ENCODE measurements around the gene GLI2. TPM values are rescaled to one million over a fixed set of nuclear protein-coding genes. Genes with fewer than 3 reads are reported as not detected.

GLI2 gene
- total RNA-seq, 6 donors from 2014 or later: 0.61 to 8.8 (median 3.3) TPM

DNA sequence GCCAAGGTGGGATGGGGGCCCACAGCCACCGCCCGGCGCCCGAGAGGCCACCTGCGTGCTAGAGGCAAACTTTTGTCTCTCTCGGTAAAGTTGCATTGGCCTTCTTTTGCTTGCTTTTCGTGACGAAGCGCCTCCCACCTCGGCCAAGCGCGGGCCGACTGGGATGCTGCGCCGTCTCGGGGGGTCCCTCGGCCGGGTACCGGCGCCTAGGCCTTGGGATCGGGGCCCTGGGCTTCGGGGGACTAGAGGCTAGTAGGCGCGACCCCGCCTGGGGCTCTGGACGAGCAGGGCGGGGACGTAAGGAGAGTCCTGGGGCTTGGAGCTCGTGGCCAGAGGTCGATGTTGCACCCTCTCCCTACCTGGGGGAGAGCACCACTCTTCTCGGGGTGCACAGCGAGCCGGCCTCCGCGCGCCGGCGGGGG is 545 bp downstream of the GLI2 start:
- peak overlapping the region; percentile 53 to 82 (median 68) for H3K27ac ChIP-seq
- peaks cover 0 to 43% (median 25%) of the 10 kb centered on the region in 4 donors for H3K27me3 ChIP-seq
- peaks cover 22 to 36% (median 30%) of the 10 kb centered on the region in 4 donors for H3K4me1 ChIP-seq
- peak in 1 of 2 donors; percentile 29 for ATAC-seq (ENCODE audit: low FRiP score in 2 of 2)
- H3K4me3 ChIP-seq: peak overlapping the region; percentile 32 to 52 (median 41)
- no peaks in the 10 kb centered on the region for H3K36me3 ChIP-seq
- WGBS, 2 donors: 2 to 7% methylated on average over 9 to 26 of the region's 38 CpGs
- peak in 1 of 2 donors; percentile 15 for DNase-seq
- no peak for TF ChIP-seq POLR2A (IDR thresholded peaks at IDR 0.05)
- TF ChIP-seq POLR2AphosphoS5 (IDR thresholded peaks at IDR 0.05): no peak
- TF ChIP-seq EP300 (IDR thresholded peaks at IDR 0.05): no peak
- TF ChIP-seq, protein P1, sequence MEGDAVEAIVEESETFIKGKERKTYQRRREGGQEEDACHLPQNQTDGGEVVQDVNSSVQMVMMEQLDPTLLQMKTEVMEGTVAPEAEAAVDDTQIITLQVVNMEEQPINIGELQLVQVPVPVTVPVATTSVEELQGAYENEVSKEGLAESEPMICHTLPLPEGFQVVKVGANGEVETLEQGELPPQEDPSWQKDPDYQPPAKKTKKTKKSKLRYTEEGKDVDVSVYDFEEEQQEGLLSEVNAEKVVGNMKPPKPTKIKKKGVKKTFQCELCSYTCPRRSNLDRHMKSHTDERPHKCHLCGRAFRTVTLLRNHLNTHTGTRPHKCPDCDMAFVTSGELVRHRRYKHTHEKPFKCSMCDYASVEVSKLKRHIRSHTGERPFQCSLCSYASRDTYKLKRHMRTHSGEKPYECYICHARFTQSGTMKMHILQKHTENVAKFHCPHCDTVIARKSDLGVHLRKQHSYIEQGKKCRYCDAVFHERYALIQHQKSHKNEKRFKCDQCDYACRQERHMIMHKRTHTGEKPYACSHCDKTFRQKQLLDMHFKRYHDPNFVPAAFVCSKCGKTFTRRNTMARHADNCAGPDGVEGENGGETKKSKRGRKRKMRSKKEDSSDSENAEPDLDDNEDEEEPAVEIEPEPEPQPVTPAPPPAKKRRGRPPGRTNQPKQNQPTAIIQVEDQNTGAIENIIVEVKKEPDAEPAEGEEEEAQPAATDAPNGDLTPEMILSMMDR (IDR thresholded peaks at IDR 0.05): no peak
- H3K9me3 ChIP-seq: no peaks in the 10 kb centered on the region

DNA sequence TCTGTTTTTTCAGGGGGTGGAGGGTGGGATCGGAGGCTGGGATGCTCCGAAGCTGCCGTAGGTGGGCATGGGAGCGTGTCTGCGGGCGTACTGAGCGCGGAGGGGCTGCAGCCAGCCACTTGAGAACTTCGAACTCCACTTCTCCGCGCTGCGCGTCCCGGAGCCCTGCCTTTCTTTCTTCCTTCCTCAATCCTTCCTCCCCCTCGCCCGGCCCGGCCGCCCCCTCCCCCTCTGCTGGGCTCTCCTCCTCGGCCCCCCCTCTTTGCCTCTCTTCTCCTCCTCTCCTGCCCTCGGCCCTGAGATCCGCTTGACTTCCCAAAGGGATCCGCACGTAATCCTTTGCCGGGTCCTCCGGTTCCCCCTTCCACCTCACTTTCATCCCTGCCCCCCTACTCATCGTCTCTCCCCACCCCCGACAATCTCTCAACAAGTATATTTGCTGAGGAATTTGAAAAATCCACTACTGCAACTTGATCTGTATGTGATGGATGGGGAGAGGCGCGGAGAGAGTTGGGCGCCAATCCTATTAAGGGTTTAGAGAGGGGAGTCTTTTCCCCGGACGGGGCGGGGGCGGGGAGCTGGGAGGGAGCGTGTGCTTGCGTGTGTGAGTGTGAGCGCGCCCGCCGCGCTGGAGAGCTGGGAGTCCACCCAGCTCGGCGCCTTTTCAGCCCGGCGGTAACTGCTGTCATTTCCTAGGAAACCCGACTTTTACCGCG is 1.1 kb downstream of the GLI2 start:
- DNase-seq: peak; percentile 20 to 87

DNA sequence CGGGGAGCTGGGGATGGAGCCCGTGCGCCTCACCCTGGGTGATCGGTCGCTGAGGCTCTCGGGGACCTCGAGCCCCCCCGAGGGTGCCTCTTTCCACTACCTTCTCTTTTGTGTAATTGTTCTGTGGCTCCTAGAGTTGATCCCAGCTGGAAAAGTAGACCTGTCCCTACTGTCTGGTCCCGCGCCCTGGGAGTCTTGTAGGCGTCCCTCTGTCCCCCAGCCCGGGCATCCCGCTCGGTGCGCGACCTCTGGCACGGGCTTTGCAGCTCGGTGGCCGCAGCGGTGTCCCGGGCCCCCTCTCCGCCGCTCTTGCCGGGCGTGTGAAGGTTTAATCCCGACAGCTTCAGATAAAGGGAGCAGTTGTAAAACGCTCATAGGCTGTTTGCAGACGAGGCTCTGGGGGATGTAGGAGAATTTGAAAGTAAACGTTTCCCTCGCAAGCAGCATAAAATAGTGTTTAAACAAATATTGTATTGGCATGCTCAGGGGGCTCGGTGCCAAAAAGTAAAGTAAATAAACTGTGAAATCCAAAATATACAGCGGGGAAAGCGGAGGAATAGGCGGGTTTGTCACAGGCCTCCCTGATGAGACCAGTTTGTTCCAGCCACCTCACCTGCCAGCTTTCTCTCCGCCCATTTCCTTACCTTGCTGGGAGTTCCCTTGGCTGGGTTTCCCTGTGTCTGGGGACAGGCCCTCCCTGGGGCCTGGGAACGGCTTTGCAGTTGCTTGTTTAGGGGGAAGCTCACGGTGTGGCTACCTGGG is 1.9 kb downstream of the GLI2 start:
- H3K27me3 ChIP-seq: peaks cover 0 to 50% (median 29%) of the 10 kb centered on the region in 4 donors
- WGBS, 2 donors: 10 to 18% methylated on average over 20 to 35 of the region's 37 CpGs
- H3K4me3 ChIP-seq: peak overlapping the region in 3 of 4 donors; percentile 35 to 52 (median 47)
- DNase-seq (peak; percentile 26 to 81), ATAC-seq (ENCODE audit: low FRiP score in 2 of 2) (no peak)
- H3K36me3 ChIP-seq: no peaks in the 10 kb centered on the region
- H3K4me1 ChIP-seq: peaks cover 22 to 46% (median 31%) of the 10 kb centered on the region in 4 donors
- peak overlapping the region in 3 of 4 donors; percentile 49 to 70 (median 67) for H3K27ac ChIP-seq
- no peak for TF ChIP-seq POLR2A (IDR thresholded peaks at IDR 0.05)
- TF ChIP-seq POLR2AphosphoS5 (IDR thresholded peaks at IDR 0.05): no peak
- no peak for TF ChIP-seq EP300 (IDR thresholded peaks at IDR 0.05)
- TF ChIP-seq, protein P1 (IDR thresholded peaks at IDR 0.05): no peak
- no peaks in the 10 kb centered on the region for H3K9me3 ChIP-seq

More for the DNA sequence above, 1.1 kb downstream of the GLI2 start:
- 1 to 2% methylated on average over 29 to 40 of the region's 48 CpGs for WGBS, 2 donors
- peak; percentile 27 to 80 for ATAC-seq (ENCODE audit: low FRiP score in 2 of 2)
- no peaks in the 10 kb centered on the region for H3K9me3 ChIP-seq
- H3K27me3 ChIP-seq: peaks cover 0 to 48% (median 28%) of the 10 kb centered on the region in 4 donors
- peaks cover 22 to 40% (median 30%) of the 10 kb centered on the region in 4 donors for H3K4me1 ChIP-seq
- peak overlapping the region; percentile 53 to 82 (median 68) for H3K27ac ChIP-seq
- H3K4me3 ChIP-seq: peak overlapping the region; percentile 32 to 52 (median 41)
- no peak for TF ChIP-seq POLR2AphosphoS5 (IDR thresholded peaks at IDR 0.05)
- TF ChIP-seq, protein P1 (IDR thresholded peaks at IDR 0.05): no peak
- TF ChIP-seq POLR2A (IDR thresholded peaks at IDR 0.05): no peak
- TF ChIP-seq EP300 (IDR thresholded peaks at IDR 0.05): no peak
- no peaks in the 10 kb centered on the region for H3K36me3 ChIP-seq

DNA sequence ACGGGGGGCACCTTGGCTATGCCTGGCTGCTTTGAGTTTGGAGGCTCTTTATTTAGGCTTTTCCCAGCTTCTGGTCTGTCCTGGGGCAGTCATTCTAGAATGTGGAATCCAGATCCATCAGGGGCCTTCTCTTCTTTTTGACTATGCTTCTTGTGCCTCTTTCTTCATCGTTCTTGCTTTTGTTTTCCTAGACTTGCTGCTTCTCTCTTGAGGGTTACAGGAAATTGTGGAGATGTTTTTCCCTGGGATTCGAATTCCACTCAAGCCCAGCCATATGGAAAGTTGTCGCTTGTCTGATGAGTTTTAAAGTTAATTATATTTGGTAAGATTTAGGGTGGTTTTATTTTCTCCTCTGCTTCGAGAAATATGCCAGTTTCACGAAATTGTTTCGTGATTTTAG is 2.4 kb downstream of the GLI2 start:
- H3K27me3 ChIP-seq: peaks cover 0 to 46% (median 29%) of the 10 kb centered on the region in 4 donors
- ATAC-seq (ENCODE audit: low FRiP score in 2 of 2) (no peak), DNase-seq (no peak)
- TF ChIP-seq EP300 (IDR thresholded peaks at IDR 0.05) (no peak), POLR2AphosphoS5 (IDR thresholded peaks at IDR 0.05) (no peak), POLR2A (IDR thresholded peaks at IDR 0.05) (no peak)
- TF ChIP-seq, protein P1 (IDR thresholded peaks at IDR 0.05): no peak
- H3K27ac ChIP-seq: peak overlapping the region in 1 of 4 donors; percentile 33
- peaks cover 22 to 46% (median 31%) of the 10 kb centered on the region in 4 donors for H3K4me1 ChIP-seq
- H3K36me3 ChIP-seq: no peaks in the 10 kb centered on the region
- 53 to 60% methylated on average over 6 to 7 of the region's 7 CpGs for WGBS, 2 donors
- no peaks in the 10 kb centered on the region for H3K9me3 ChIP-seq
- no peak overlapping the region for H3K4me3 ChIP-seq

Data from upper lobe of left lung (tissue), 6 donors.